HepG2 (cell line): ENCODE measurements around the gene NAB2. TPM values are rescaled to one million over a fixed set of nuclear protein-coding genes. Genes with fewer than 3 reads are reported as not detected.
A peak's percentile ranks its signal among the peaks of the same experiment; 100 is the strongest.

Source experiments
- BORCS8-MEF2B ChIP-seq: sonication (generic); formaldehyde crosslinking; IDR thresholded peaks from 2 replicates; pipeline ENCODE4 v1.8.0; 2022; ENCODE audit warnings: mild to moderate bottlenecking, missing genetic modification reagents
- HCFC1 ChIP-seq: fragments of 150-350 bp; IDR thresholded peaks from 2 replicates; pipeline ENCODE4 v1.6.1; 2014; ENCODE audit warnings: low read depth, low read length
- HOMEZ ChIP-seq: IDR thresholded peaks from 2 replicates; pipeline ENCODE4 v1.6.1; 2016; ENCODE audit warnings: low read depth
- ISL2 ChIP-seq: sonication (generic); formaldehyde crosslinking; IDR thresholded peaks from 2 replicates; pipeline ENCODE4 v1.5.0; 2020; ENCODE audit warnings: missing genetic modification reagents
- JARID2 ChIP-seq: sonication (generic); formaldehyde crosslinking; IDR thresholded peaks from 2 replicates; pipeline ENCODE4 v1.8.1; 2023; ENCODE audit warnings: missing genetic modification reagents, inconsistent platforms; ENCODE audit not compliant: insufficient replicate concordance
- JUND ChIP-seq: sonication (generic); formaldehyde crosslinking; IDR thresholded peaks from 2 replicates; pipeline ENCODE4 v1.8.0; 2022; ENCODE audit warnings: mild to moderate bottlenecking, missing genetic modification reagents
- KDM5B ChIP-seq: sonication (generic); formaldehyde crosslinking; IDR thresholded peaks from 2 replicates; pipeline ENCODE4 v1.4.0; 2020; ENCODE audit warnings: missing genetic modification reagents, mild to moderate bottlenecking, borderline replicate concordance
- KMT2B ChIP-seq: IDR thresholded peaks from 2 replicates; pipeline ENCODE4 v1.6.1; 2016; ENCODE audit warnings: missing genetic modification reagents, missing compliant biosample characterization
- MED13 ChIP-seq: sonication (generic); formaldehyde crosslinking; IDR thresholded peaks from 2 replicates; pipeline ENCODE4 v1.5.0; 2020; ENCODE audit warnings: missing genetic modification reagents
- MXD4 ChIP-seq: IDR thresholded peaks from 2 replicates; pipeline ENCODE4 v1.6.1; 2016; ENCODE audit warnings: mild to moderate bottlenecking, missing biosample characterization, missing genetic modification reagents
- NFKB2 ChIP-seq: sonication (generic); formaldehyde crosslinking; IDR thresholded peaks from 2 replicates; pipeline ENCODE4 v1.4.0; 2020; ENCODE audit warnings: missing genetic modification reagents, borderline replicate concordance
- ONECUT2 ChIP-seq: sonication (generic); formaldehyde crosslinking; IDR thresholded peaks from 2 replicates; pipeline ENCODE4 v1.4.0; 2020; ENCODE audit warnings: missing genetic modification reagents
- SOX6 ChIP-seq, 2 experiments: fragments of 450-650 bp in 1 of 2; sonication (generic) in 1 of 2; formaldehyde crosslinking in 1 of 2; IDR thresholded peaks; 2 replicates each; pipeline versions ENCODE4 v1.4.0 to v1.6.1; 2017 to 2020; ENCODE audit warnings: antibody characterized with exemption in 1 of 2, mild to moderate bottlenecking in 1 of 2, missing genetic modification reagents in 1 of 2
- THRA ChIP-seq: sonication (generic); formaldehyde crosslinking; IDR thresholded peaks from 2 replicates; pipeline ENCODE4 v1.4.0; 2020; ENCODE audit warnings: missing genetic modification reagents, borderline replicate concordance
- ZBTB20 ChIP-seq: sonication (generic); formaldehyde crosslinking; IDR thresholded peaks from 2 replicates; pipeline ENCODE4 v1.8.1; 2023; ENCODE audit warnings: missing genetic modification reagents, low read depth, mild to moderate bottlenecking, borderline replicate concordance
- ZC3H13 ChIP-seq: sonication (generic); formaldehyde crosslinking; IDR thresholded peaks from 2 replicates; pipeline ENCODE4 v1.8.1; 2023; ENCODE audit warnings: mild to moderate bottlenecking, missing genetic modification reagents, moderate library complexity
- ZFP36L1 ChIP-seq: sonication (generic); formaldehyde crosslinking; IDR thresholded peaks from 2 replicates; pipeline ENCODE4 v1.8.0; 2022; ENCODE audit warnings: mild to moderate bottlenecking, missing genetic modification reagents, moderate library complexity
- ZNF10 ChIP-seq: sonication (generic); formaldehyde crosslinking; IDR thresholded peaks from 2 replicates; pipeline ENCODE4 v1.4.0; 2020; ENCODE audit warnings: mild to moderate bottlenecking, low read depth, missing genetic modification reagents, borderline replicate concordance
- ZNF296 ChIP-seq: sonication (generic); formaldehyde crosslinking; conservative IDR thresholded peaks from 2 replicates; pipeline ENCODE4 v1.5.0; 2020; ENCODE audit warnings: mild to moderate bottlenecking, missing genetic modification reagents
- ZNF615 ChIP-seq: sonication (generic); formaldehyde crosslinking; IDR thresholded peaks from 2 replicates; pipeline ENCODE4 v1.5.0; 2020; ENCODE audit warnings: mild to moderate bottlenecking, missing genetic modification reagents, borderline replicate concordance
- ZNF792 ChIP-seq: IDR thresholded peaks from 2 replicates; pipeline ENCODE4 v1.6.1; 2016
- ZNF83 ChIP-seq: sonication (generic); formaldehyde crosslinking; IDR thresholded peaks from 2 replicates; pipeline ENCODE4 v1.4.0; 2020; ENCODE audit warnings: missing genetic modification reagents, mild to moderate bottlenecking, borderline replicate concordance
- polyA plus RNA-seq, 8 experiments: library from polyadenylated mRNA; depleted of rRNA in 3 of 8; stranded (reverse) in 7 of 8; unstranded in 1 of 8; fragments of >200 nt; fragmentation: Illumina TruSeq in 4 of 8; extraction: Trizol in 4 of 8; gene quantifications; 2 replicates each; pipeline versions ENCODE4 v1.2.1 to v1.2.3, GENCODE V29; 2011 to 2016; ENCODE audit warnings: low read depth in 4 of 8, missing spikeins in 1 of 8, mixed read lengths in 1 of 8; ENCODE audit not compliant: insufficient read depth in 1 of 8
- total RNA-seq, 5 experiments: library from RNA; depleted of rRNA; stranded (reverse); fragments of >200 nt; fragmentation: Illumina TruSeq; extraction: Trizol; gene quantifications; 2 replicates each; pipeline ENCODE4 v1.2.3, GENCODE V29; 2016; ENCODE audit warnings: low read depth in 1 of 5

Gene NAB2
- total and polyA plus RNA-seq, 2 of the 13 experiments (the other 11 are each of a cell fraction or from before 2014, with no cell fraction given) = 11.7 to 12.9 TPM

DNA sequence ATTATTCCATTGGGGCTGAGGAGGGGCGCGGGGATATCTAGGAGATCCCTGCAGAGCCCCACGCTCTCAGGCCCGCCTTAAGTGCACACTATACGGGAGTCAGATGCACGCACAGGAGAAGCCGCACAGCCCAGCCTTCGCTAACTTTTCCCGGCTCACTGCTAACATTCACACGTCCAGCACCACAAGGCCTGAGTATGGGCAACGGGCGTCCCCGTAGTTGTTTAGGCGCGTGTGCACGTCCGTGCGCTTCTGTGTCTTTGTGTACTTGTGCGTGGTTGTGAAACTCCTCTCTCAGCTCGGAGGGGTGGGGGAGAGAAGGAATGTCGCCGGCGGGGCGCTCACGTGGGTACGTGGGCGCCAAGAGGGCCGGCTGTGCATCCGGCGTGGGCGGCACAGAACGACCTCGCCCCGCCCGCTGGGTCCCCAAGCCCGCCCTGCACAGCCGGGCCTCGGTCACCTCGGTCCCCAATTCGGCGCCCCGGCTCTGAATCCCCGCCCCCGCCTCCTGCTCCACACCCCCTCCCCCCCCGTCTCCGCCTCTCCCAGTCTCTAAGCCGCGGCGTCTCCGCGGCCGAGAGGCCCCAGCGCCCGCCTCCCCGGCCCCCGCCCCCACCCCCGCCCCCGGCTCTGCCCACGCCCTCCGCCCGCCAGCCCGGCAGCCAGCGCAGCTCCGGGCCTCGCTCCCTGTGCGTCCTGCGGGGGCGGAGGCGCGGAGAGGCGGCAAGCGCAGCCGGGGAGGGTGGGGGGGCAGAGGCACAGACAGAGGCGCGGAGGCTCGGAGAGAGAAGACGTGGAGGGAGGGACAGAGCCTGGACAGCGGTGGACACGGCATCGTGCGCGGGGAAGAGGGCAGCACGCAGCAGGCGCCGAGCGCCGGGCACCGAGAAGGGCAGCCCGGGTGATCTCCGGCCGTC is at the start of gene NAB2 (continued):
- 0 out of 2 replicates have a peak, but pooled peaks have one; percentile 48 for TF ChIP-seq ZNF83 (CRISPR knock-in tag)
- TF ChIP-seq KMT2B (CRISPR knock-in tag) = peak; percentile 66; the same call in 1 of the 2 replicates
- TF ChIP-seq JARID2 (CRISPR knock-in tag) = no peak
- 0 out of 2 replicates have a peak, but pooled peaks have one; percentile 73 for TF ChIP-seq JUND (CRISPR knock-in tag)
- no peak for TF ChIP-seq SOX6 (IDR thresholded peaks at IDR 0.05)
- peak; percentile 69; the same call in 1 of the 2 replicates for TF ChIP-seq SOX6 (CRISPR knock-in tag; IDR thresholded peaks at IDR 0.05)
- peak; percentile 40 for TF ChIP-seq THRA (CRISPR knock-in tag)
- TF ChIP-seq ONECUT2 (CRISPR knock-in tag) = peak; percentile 9; the same call in 1 of the 2 replicates
- peak; percentile 73 for TF ChIP-seq MED13
- no peak for TF ChIP-seq HCFC1
- no peak for TF ChIP-seq ZNF296 (CRISPR knock-in tag)
- peak; percentile 37; the same call in 1 of the 2 replicates for TF ChIP-seq NFKB2 (CRISPR knock-in tag)
- TF ChIP-seq BORCS8-MEF2B (CRISPR knock-in tag) = peak; percentile 72; the same call in 1 of the 2 replicates
- TF ChIP-seq ZNF10 (CRISPR knock-in tag) = no peak
- no peak for TF ChIP-seq ZBTB20 (CRISPR knock-in tag)
- 0 out of 2 replicates have a peak, but pooled peaks have one; percentile 31 for TF ChIP-seq ZFP36L1 (CRISPR knock-in tag)
- TF ChIP-seq ISL2 (CRISPR knock-in tag) = peak; percentile 71; the same call in 1 of the 2 replicates
- no peak for TF ChIP-seq ZNF615 (CRISPR knock-in tag)
- TF ChIP-seq ZNF792 = peak; percentile 43; the same call in 1 of the 2 replicates
- peak; percentile 80; the same call in 1 of the 2 replicates for TF ChIP-seq ZC3H13 (CRISPR knock-in tag)
- no peak; the same call in none of the 2 replicates for TF ChIP-seq MXD4 (CRISPR knock-in tag)
- TF ChIP-seq KDM5B (CRISPR knock-in tag) = peak; percentile 41; the same call in 1 of the 2 replicates
- TF ChIP-seq HOMEZ = no peak
